Muscle of arm (tissue), 12 donors: ENCODE data around the gene PDCD5. TPM values are rescaled to one million over a fixed set of nuclear protein-coding genes. Genes with fewer than 3 reads are reported as not detected.

ENCODE experiments used
- DNase-seq: peaks from one replicate; pipeline ENCODE4 v3.0.0-alpha.2; 2013
- polyA plus RNA-seq, 12 donors: library from polyadenylated mRNA; unstranded; fragments of 120-200 nt; gene quantifications; one replicate each; pipeline ENCODE4 v1.2.1, GENCODE V29; 2013; ENCODE audit not compliant: insufficient read length in 12 of 12

Gene PDCD5
- polyA plus RNA-seq, 12 donors = 117 to 147 (median 126) TPM; not detected in 1

DNA sequence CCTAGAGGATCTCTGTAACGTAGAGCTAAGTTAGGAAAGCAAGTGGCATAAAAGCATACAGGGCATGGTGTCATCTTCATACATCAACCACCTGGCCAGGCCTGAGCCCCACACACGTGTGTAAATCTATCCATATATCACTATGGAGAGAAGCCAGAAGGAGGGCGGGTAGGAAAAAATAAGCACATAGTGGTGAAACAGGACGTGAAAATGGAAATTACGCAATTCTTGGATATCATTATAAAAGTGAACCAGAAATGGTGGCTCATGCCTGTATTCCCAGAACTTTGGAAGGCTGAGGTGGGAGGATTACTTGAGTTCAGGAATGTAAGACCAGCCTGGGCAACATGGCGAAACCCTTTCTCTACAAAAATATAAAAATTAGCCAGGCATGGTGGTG, 43.4 kb downstream of the PDCD5 start:
- DNase-seq = no peak

DNA sequence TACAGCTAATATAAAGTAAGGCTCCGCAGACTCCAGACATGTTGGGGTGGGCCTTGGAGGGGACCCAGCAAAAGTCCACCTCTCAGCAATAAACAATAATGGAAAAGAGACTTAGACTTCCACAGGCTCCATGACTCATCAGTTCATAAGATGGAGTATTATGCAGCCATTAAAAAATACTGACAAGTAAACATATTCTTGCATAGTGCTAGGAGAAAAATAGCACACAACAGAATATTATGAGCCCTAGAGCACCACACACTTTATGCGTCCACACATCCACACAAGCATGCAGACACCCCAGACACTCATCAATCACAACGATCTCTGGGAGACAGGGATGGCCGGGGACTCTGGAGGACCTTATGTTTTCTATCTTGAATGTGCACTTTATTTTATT, 46.0 kb downstream of the PDCD5 start:
- DNase-seq = no peak

DNA sequence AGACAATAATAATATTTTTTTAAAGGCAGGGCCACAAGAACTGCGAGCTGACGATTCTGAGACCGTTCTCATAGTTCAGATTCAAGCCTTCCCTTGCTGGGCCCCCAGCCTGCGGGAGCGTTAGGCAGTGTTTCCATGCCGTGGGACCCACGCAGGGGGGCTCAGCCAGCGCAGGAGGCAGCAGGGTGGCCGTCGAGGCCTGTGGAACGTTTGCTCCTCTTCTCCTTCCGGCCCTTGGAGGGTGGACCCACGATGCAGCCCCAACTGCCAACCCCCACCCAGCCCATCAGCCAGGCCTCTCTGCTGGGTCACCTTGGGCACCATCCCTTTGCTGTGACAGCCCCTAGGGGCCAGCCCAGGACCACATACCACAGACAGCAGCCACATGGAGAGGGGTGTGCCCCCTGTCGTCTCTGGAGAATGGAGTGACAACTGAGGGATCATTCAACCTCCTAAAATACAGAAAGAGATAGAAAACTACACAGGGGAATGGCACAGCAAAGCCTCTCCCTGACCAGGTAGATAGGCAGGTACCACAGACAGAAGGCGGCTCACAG, 46.8 kb downstream of the PDCD5 start:
- DNase-seq = no peak

DNA sequence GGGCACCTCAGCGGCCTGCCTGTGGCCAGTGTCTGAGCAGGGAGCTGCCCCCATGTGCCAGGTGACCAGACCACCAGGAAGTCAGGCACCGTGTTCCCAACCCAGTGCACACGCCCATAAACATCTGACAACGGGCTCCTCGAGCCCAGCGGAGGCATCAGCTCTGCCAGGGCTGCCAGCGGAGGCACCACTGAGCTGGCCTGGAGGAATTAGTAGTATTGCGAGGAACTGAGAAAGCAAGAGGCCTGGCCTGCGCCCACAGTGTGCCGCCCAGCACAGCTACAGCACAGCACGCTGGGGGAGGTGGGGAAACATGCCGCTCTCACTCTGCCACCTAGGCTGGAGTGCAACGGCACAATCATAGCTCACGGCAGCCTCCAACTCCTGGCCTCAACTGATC, 49.3 kb downstream of the PDCD5 start:
- no peak for DNase-seq

DNA sequence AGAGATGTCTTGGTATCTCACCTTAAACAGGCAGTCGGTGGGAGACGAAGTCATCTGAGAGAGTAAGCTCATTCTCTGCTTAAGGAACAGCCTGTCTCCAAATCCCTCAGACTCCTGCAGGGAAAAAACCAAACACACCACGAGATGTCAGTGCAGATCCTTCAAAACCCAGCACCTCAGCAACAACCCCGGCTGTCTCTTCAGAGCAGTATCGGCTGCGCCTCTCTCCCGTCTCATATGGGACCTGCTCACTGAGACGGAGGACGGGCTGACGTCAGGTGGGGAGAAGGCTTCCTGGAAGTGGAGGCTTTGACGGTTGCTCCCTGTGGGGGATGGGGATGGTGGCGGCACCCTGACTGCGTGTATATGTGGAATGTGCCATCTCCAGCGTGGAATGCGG, 50.4 kb downstream of the PDCD5 start:
- no peak for DNase-seq

Other genes with a start within 250 kb of the PDCD5 start
- gene ZNF507, start 235.6 kb upstream of the PDCD5 start, polyA plus RNA-seq = 10 to 100 TPM in 11 of 12 donors, not detected in 1; 15.8 to 24.6 (median 18.1) TPM
- 10 to 100 TPM in 11 of 12 donors, not detected in 1; 17.9 to 39.8 (median 32.9) TPM for gene DPY19L3, start 175.4 kb upstream of the PDCD5 start, polyA plus RNA-seq
- gene ANKRD27, start 94.0 kb downstream of the PDCD5 start, polyA plus RNA-seq = 10 to 100 TPM in 10 of 12 donors, 1 to 10 TPM in 1, not detected in 1; 10.0 to 21.6 (median 13.7) TPM
- under 1 TPM in 9 of 12 donors, not detected in 3; 0.07 to 0.53 (median 0.22) TPM for gene RGS9BP, start 94.7 kb downstream of the PDCD5 start, polyA plus RNA-seq
- gene NUDT19, start 110.6 kb downstream of the PDCD5 start, polyA plus RNA-seq = 10 to 100 TPM in 2 of 12 donors, 1 to 10 TPM in 9, not detected in 1; 6.0 to 11.7 (median 8.4) TPM
- 1 to 10 TPM in 1 of 12 donors, under 1 TPM in 9, not detected in 2; 0.09 to 2.3 (median 0.44) TPM for gene TDRD12, start 138.6 kb downstream of the PDCD5 start, polyA plus RNA-seq